ENCODE measurements around the gene KARS1. TPM values are rescaled to one million over a fixed set of nuclear protein-coding genes. Genes with fewer than 3 reads are reported as not detected.

The KARS1 gene
- total RNA-seq, 3 donors from 2014 or later: 107 to 135 (median 114) TPM

DNA sequence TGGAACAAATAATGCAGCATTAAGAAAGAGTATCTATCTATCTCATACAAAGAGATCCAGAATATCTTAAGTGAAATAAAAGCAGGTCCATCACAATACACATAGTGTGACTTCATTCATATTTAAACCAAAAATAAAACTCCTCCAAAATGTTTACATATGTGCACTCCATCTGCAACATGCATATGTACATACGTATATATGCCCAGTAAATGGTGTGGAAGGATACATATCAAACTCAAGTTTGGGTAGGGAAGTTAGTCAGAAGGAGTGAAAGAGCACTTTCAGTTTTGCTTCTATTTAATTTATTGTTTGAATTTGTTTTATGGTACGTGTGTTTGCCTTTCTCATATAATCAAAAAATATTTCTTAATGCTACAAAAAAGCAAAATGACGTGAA is 12.4 kb downstream of the KARS1 start:
- TF ChIP-seq POLR2A (IDR thresholded peaks at IDR 0.05): no peak
- DNase-seq (ENCODE audit: low spot score in 2 of 2): no peak
- no peaks in the 10 kb centered on the region for H3K4me1 ChIP-seq
- no peak overlapping the region for H3K27ac ChIP-seq
- no peaks in the 10 kb centered on the region for H3K27me3 ChIP-seq
- intact Hi-C loops (cut with DNase I; ENCODE audit: low total_unique reads): no loop called here
- no peak overlapping the region for H3K4me3 ChIP-seq
- H3K9me3 ChIP-seq: no peaks in the 10 kb centered on the region
- H3K36me3 ChIP-seq: peaks cover 24% of the 10 kb centered on the region

DNA sequence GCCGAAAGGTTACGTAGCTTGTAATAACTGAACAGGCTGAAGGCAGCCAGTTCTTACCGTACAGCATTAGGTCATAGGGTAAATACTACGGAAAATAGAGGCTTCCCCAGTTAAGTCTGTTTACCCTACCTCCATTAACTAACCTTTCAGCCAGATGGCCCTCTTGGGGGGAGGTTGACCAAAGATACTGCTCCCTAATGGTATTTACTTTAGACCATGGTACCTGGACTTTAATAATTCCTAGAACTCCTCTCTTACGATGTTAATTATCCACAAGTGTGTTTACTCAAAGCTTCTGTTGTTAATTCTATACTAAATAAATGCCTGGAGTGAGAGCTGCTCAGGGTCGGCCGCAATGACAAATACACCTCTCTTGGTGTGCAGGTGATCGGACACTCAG is 14.6 kb downstream of the KARS1 start:
- intact Hi-C loops (cut with DNase I; ENCODE audit: low total_unique reads): no loop called here
- TF ChIP-seq POLR2AphosphoS5 (IDR thresholded peaks at IDR 0.05): no peak
- TF ChIP-seq, protein P1, sequence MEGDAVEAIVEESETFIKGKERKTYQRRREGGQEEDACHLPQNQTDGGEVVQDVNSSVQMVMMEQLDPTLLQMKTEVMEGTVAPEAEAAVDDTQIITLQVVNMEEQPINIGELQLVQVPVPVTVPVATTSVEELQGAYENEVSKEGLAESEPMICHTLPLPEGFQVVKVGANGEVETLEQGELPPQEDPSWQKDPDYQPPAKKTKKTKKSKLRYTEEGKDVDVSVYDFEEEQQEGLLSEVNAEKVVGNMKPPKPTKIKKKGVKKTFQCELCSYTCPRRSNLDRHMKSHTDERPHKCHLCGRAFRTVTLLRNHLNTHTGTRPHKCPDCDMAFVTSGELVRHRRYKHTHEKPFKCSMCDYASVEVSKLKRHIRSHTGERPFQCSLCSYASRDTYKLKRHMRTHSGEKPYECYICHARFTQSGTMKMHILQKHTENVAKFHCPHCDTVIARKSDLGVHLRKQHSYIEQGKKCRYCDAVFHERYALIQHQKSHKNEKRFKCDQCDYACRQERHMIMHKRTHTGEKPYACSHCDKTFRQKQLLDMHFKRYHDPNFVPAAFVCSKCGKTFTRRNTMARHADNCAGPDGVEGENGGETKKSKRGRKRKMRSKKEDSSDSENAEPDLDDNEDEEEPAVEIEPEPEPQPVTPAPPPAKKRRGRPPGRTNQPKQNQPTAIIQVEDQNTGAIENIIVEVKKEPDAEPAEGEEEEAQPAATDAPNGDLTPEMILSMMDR (IDR thresholded peaks at IDR 0.05): no peak
- no peak for TF ChIP-seq POLR2A (IDR thresholded peaks at IDR 0.05)
- no peaks in the 10 kb centered on the region for H3K4me1 ChIP-seq
- peaks cover 32% of the 10 kb centered on the region for H3K36me3 ChIP-seq
- no peaks in the 10 kb centered on the region for H3K27me3 ChIP-seq
- no peak overlapping the region for H3K27ac ChIP-seq
- no peaks in the 10 kb centered on the region for H3K9me3 ChIP-seq
- H3K4me3 ChIP-seq: no peak overlapping the region
- DNase-seq (ENCODE audit: low spot score in 2 of 2): no peak

DNA sequence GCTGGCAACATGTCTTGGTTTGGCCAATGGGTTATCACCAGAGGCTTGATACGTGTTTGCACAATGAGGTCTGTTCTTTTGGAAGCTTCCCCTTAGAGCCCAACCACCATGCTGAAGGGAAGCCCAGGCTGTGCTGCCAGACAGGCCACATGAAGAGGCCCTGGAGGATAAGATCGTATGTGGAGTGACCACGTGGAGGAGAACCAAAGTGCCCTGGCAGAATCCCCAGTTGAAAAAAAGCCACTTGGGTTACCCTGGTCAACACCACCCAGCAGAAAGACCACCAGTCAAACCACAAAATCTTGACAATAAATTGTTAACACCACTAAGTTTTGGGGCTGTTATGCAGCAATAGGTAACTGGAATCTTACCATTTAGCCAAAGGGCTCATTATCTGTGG is 17.4 kb downstream of the KARS1 start:
- no peak for DNase-seq (ENCODE audit: low spot score in 2 of 2)
- Histone ChIP-seq H3K9me3 (no peaks in the 10 kb centered on the region), H3K27me3 (no peaks in the 10 kb centered on the region), H3K4me3 (no peak overlapping the region), H3K36me3 (peaks cover 32% of the 10 kb centered on the region), H3K27ac (no peak overlapping the region), H3K4me1 (no peaks in the 10 kb centered on the region)
- intact Hi-C loops (cut with DNase I; ENCODE audit: low total_unique reads): no loop called here
- TF ChIP-seq POLR2AphosphoS5 (IDR thresholded peaks at IDR 0.05) (no peak), POLR2A (IDR thresholded peaks at IDR 0.05) (no peak)
- TF ChIP-seq, protein P1 (IDR thresholded peaks at IDR 0.05): no peak

DNA sequence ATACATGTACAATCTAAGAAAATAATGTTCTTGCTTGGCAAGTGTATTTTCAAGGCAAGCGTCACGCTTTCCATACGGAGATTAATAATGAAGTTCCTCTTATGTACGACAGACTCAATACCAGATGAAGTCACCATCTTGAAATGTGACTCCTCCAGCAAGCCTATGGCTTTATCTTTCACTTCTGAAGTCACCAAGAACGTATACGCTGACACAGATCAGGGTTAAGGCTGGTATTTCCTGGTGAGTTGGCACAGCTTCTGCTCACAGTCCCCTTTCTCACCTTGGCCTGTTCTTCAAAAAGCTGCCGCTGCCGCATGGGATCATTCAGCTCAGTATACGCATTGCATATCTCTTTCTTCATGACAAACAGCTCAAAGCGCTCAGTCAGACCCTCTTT is 18.3 kb downstream of the KARS1 start:
- Histone ChIP-seq H3K4me3 (no peak overlapping the region), H3K27me3 (no peaks in the 10 kb centered on the region), H3K9me3 (no peaks in the 10 kb centered on the region), H3K36me3 (peaks cover 28% of the 10 kb centered on the region), H3K4me1 (no peaks in the 10 kb centered on the region), H3K27ac (no peak overlapping the region)
- TF ChIP-seq, protein P1 (IDR thresholded peaks at IDR 0.05): no peak
- TF ChIP-seq POLR2AphosphoS5 (IDR thresholded peaks at IDR 0.05): no peak
- no peak for TF ChIP-seq POLR2A (IDR thresholded peaks at IDR 0.05)
- intact Hi-C loops (cut with DNase I; ENCODE audit: low total_unique reads): no loop called here
- no peak for DNase-seq (ENCODE audit: low spot score in 2 of 2)

DNA sequence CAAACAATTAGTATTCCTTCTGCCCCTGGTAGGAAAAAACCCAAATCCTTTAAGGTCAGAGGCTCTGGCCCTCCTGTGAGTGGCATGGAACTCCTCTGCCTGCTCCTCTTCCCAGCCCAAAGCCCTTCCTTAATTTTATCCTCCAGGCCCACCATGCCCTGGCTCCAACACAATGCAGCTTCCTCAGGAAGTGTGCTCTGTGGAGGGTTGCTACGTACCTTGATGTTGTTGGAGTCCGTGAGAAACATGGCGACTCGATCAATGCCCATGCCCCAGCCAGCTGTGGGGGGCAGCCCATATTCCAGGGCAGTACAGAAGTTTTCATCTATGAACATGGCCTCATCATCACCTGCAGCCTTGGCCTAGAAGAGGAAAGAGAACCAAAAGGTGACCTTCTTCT is 19.1 kb downstream of the KARS1 start:
- peaks cover 21% of the 10 kb centered on the region for H3K36me3 ChIP-seq
- no peak overlapping the region for H3K4me3 ChIP-seq
- H3K4me1 ChIP-seq: no peaks in the 10 kb centered on the region
- no peak overlapping the region for H3K27ac ChIP-seq
- DNase-seq (ENCODE audit: low spot score in 2 of 2): no peak
- intact Hi-C loops (cut with DNase I; ENCODE audit: low total_unique reads): no loop called here
- TF ChIP-seq POLR2A (IDR thresholded peaks at IDR 0.05) (no peak), POLR2AphosphoS5 (IDR thresholded peaks at IDR 0.05) (no peak)
- TF ChIP-seq, protein P1 (IDR thresholded peaks at IDR 0.05): no peak
- no peaks in the 10 kb centered on the region for H3K27me3 ChIP-seq
- H3K9me3 ChIP-seq: no peaks in the 10 kb centered on the region

- TF ChIP-seq POLR2A (IDR thresholded peaks at IDR 0.05) (no peak), POLR2AphosphoS5 (IDR thresholded peaks at IDR 0.05) (no peak)
- TF ChIP-seq, protein P1 (IDR thresholded peaks at IDR 0.05): no peak
Measured at GRCh38 chr16:75627851-75628250, 19.6 kb downstream of the KARS1 start.

More at GRCh38 chr16:75627851-75628250, 19.6 kb downstream of the KARS1 start:
- intact Hi-C loops (cut with DNase I; ENCODE audit: low total_unique reads): no loop called here
- DNase-seq (ENCODE audit: low spot score in 2 of 2): no peak
- no peaks in the 10 kb centered on the region for H3K9me3 ChIP-seq
- no peaks in the 10 kb centered on the region for H3K4me1 ChIP-seq
- H3K27me3 ChIP-seq: no peaks in the 10 kb centered on the region
- no peak overlapping the region for H3K27ac ChIP-seq
- peaks cover 21% of the 10 kb centered on the region for H3K36me3 ChIP-seq
- H3K4me3 ChIP-seq: no peak overlapping the region
